IMR-90 (cell line): ENCODE measurements around the gene NCBP2. TPM values are rescaled to one million over a fixed set of nuclear protein-coding genes. Genes with fewer than 3 reads are reported as not detected.

Experiments used
- ATAC-seq: fragments of 200-7000 bp; cut with Tn5 transposase; 2 replicates; pipeline ENCODE4 v1.9.1; 2020; ENCODE audit warnings: low read depth, mild to moderate bottlenecking, moderate library complexity
- BruUV-seq: library from RNA; stranded (reverse); fragments of 400-500 nt; replicated peaks from 2 replicates; lab custom pipeline; 2021; lab: Mats Ljungman, UMichigan
- CTCF ChIA-PET: fragments of 300-600 bp; formaldehyde crosslinking; extraction: SDS; loops from one replicate; lab custom pipeline; 2021; ENCODE audit warnings: antibody characterized with exemption; lab: Yijun Ruan, JAX
- POLR2A ChIA-PET: fragments of 300-600 bp; sonication (Branson Sonifier 250); formaldehyde crosslinking; loops from one replicate; lab custom pipeline; 2022; ENCODE audit warnings: antibody characterized with exemption; ENCODE audit not compliant: unreplicated experiment; lab: Charles Lee
- DNase-seq: peaks from one replicate; pipeline ENCODE4 v3.0.0; 2013
- H2AFZ ChIP-seq: replicated peaks from 2 replicates; pipeline ENCODE3; 2013; ENCODE audit warnings: low read length, mild to moderate bottlenecking; ENCODE audit not compliant: poor library complexity
- H2AK5ac ChIP-seq: 2 replicates; pipeline ENCODE4 v1.6.1; 2013; ENCODE audit warnings: low read depth, low read length, inconsistent platforms
- H2AK9ac ChIP-seq: replicated peaks from 2 replicates; pipeline ENCODE3; 2013; ENCODE audit warnings: mild to moderate bottlenecking, low read depth, low read length, moderate library complexity; ENCODE audit not compliant: poor library complexity
- H2BK120ac ChIP-seq: 2 replicates; pipeline ENCODE4 v1.6.1; 2013; ENCODE audit warnings: low read depth, low read length, inconsistent platforms
- H2BK15ac ChIP-seq: 3 replicates; pipeline ENCODE4 v1.6.1; 2013; ENCODE audit warnings: low read depth, low read length, inconsistent platforms
- H2BK20ac ChIP-seq: 2 replicates; pipeline ENCODE4 v1.6.1; 2013; ENCODE audit warnings: low read depth, mild to moderate bottlenecking, inconsistent platforms, low read length, moderate library complexity
- H2BK5ac ChIP-seq: 2 replicates; pipeline ENCODE4 v1.6.1; 2013; ENCODE audit warnings: mild to moderate bottlenecking, low read depth, low read length, inconsistent platforms; ENCODE audit not compliant: poor library complexity, severe bottlenecking
- H3K14ac ChIP-seq: replicated peaks from 2 replicates; pipeline ENCODE4 v1.6.1; 2013; ENCODE audit warnings: low read depth, low read length, inconsistent platforms
- H3K18ac ChIP-seq: 2 replicates; pipeline ENCODE4 v1.6.1; 2013; ENCODE audit warnings: low read depth, low read length, control low read depth
- H3K23ac ChIP-seq: 2 replicates; pipeline ENCODE4 v1.6.1; 2013; ENCODE audit warnings: low read depth, low read length, inconsistent platforms
- H3K27ac ChIP-seq: 2 replicates; pipeline ENCODE4 v1.5.1; 2013; ENCODE audit warnings: mild to moderate bottlenecking, control low read depth, low read length; ENCODE audit not compliant: insufficient read depth
- H3K27me3 ChIP-seq: 2 replicates; pipeline ENCODE4 v1.6.1; 2013; ENCODE audit warnings: low read length; ENCODE audit not compliant: control insufficient read depth, insufficient read depth
- H3K36me3 ChIP-seq: 2 replicates; pipeline ENCODE4 v1.6.1; 2013; ENCODE audit warnings: low read length, mixed read lengths; ENCODE audit not compliant: control insufficient read depth, insufficient read depth
- H3K4ac ChIP-seq: 2 replicates; pipeline ENCODE4 v1.6.1; 2013; ENCODE audit warnings: low read depth, low read length, inconsistent platforms
- H3K4me1 ChIP-seq: 2 replicates; pipeline ENCODE4 v1.6.1; 2013; ENCODE audit warnings: low read length, mixed read lengths; ENCODE audit not compliant: control insufficient read depth, insufficient read depth
- H3K4me2 ChIP-seq: 2 replicates; pipeline ENCODE4 v1.6.1; 2013; ENCODE audit warnings: low read depth, mild to moderate bottlenecking, control low read depth, low read length, moderate library complexity
- H3K4me3 ChIP-seq: 2 replicates; pipeline ENCODE4 v1.5.1; 2013; ENCODE audit warnings: low read depth, mild to moderate bottlenecking, control low read depth, low read length, moderate library complexity; ENCODE audit not compliant: insufficient read depth
- H3K56ac ChIP-seq: 2 replicates; pipeline ENCODE4 v1.6.1; 2013; ENCODE audit warnings: low read length, inconsistent platforms; ENCODE audit not compliant: insufficient read depth; ENCODE audit errors: extremely low read depth
- H3K79me1 ChIP-seq, 2 experiments: 2 replicates each; pipeline ENCODE4 v1.6.1; 2013; ENCODE audit warnings: low read length in 2 of 2, inconsistent platforms in 1 of 2, low read depth in 1 of 2
- H3K9ac ChIP-seq: 2 replicates; pipeline ENCODE4 v1.6.1; 2013; ENCODE audit warnings: low read depth, low read length, control low read depth
- H3K9me1 ChIP-seq: 2 replicates; pipeline ENCODE4 v1.6.1; 2013; ENCODE audit warnings: low read length, inconsistent platforms; ENCODE audit not compliant: insufficient read depth
- H3K9me3 ChIP-seq: 2 replicates; pipeline ENCODE4 v1.6.1; 2013; ENCODE audit warnings: low read length; ENCODE audit not compliant: control insufficient read depth, insufficient read depth
- H4K20me1 ChIP-seq: 2 replicates; pipeline ENCODE4 v1.6.1; 2013; ENCODE audit warnings: low read length, inconsistent platforms; ENCODE audit not compliant: insufficient read depth
- H4K5ac ChIP-seq: 2 replicates; pipeline ENCODE4 v1.6.1; 2013; ENCODE audit warnings: mild to moderate bottlenecking, low read depth, low read length, control low read depth
- H4K8ac ChIP-seq, 2 experiments: 2 replicates each; pipeline ENCODE4 v1.6.1; 2013; ENCODE audit warnings: low read depth in 2 of 2, low read length in 2 of 2, control low read depth in 1 of 2, inconsistent platforms in 1 of 2
- H4K91ac ChIP-seq: 2 replicates; pipeline ENCODE4 v1.6.1; 2013; ENCODE audit warnings: low read depth, low read length, inconsistent platforms; ENCODE audit not compliant: insufficient read depth
- CEBPB ChIP-seq: IDR thresholded peaks from 2 replicates; pipeline ENCODE4 v1.6.1; 2012; ENCODE audit warnings: low read depth, low read length, improper control_type of control experiment
- CHD1 ChIP-seq: IDR thresholded peaks from 2 replicates; pipeline ENCODE4 v1.6.1; 2012; ENCODE audit warnings: low read depth, low read length, improper control_type of control experiment
- MAFK ChIP-seq: IDR thresholded peaks from 2 replicates; pipeline ENCODE4 v1.6.1; 2012; ENCODE audit warnings: low read depth, low read length, improper control_type of control experiment
- MAZ ChIP-seq: IDR thresholded peaks from 2 replicates; pipeline ENCODE4 v1.6.1; 2012; ENCODE audit warnings: low read depth, mild to moderate bottlenecking, low read length, improper control_type of control experiment, moderate library complexity, borderline replicate concordance
- MXI1 ChIP-seq: IDR thresholded peaks from 2 replicates; pipeline ENCODE4 v1.6.1; 2012; ENCODE audit warnings: low read depth, mild to moderate bottlenecking, low read length, moderate library complexity, borderline replicate concordance
- NFE2L2 ChIP-seq: fragments of 150-350 bp; IDR thresholded peaks from 2 replicates; pipeline ENCODE4 v1.6.1; 2016; ENCODE audit warnings: low read depth, mild to moderate bottlenecking, low read length
- RAD21 ChIP-seq: IDR thresholded peaks from 2 replicates; pipeline ENCODE4 v1.6.1; 2012; ENCODE audit warnings: low read length, improper control_type of control experiment
- RFX5 ChIP-seq: IDR thresholded peaks from 2 replicates; pipeline ENCODE4 v1.8.0; 2012; ENCODE audit warnings: low read depth, mild to moderate bottlenecking, low read length, moderate library complexity
- USF2 ChIP-seq: fragments of 150-350 bp; IDR thresholded peaks from 2 replicates; pipeline ENCODE4 v1.6.1; 2017; ENCODE audit warnings: mild to moderate bottlenecking, antibody characterized with exemption, low read length, low read depth
- WGBS, 2 experiments: methylation state at CpG; one replicate each; pipeline versions ENCODE4 v1.1.5 to v1.1.7; 2013; ENCODE audit warnings: missing lambda C conversion rate in 2 of 2; ENCODE audit not compliant: insufficient read length in 1 of 2; ENCODE audit errors: extremely low coverage in 2 of 2; 5-methylcytosine and 5-hydroxymethylcytosine counted together
- dilution Hi-C: fragments of 300-500 bp; cut with HindIII; formaldehyde crosslinking; loops from one replicate; pipeline ENCODE4 v1.14.3; 2018; ENCODE audit warnings: low sequenced_read_pairs; ENCODE audit not compliant: unreplicated experiment
- in situ Hi-C: fragments of 300-500 bp; cut with MboI; formaldehyde crosslinking; loops from 3 replicates; pipeline ENCODE4 v1.14.3; 2019; ENCODE audit warnings: low sequenced_read_pairs, inconsistent platforms, mixed read lengths
- intact Hi-C: fragments of 100-400 bp; cut with micrococcal nuclease; formaldehyde crosslinking; loops from 2 replicates; pipeline ENCODE4 v1.10.0; 2022
- polyA plus RNA-seq, 3 experiments: library from polyadenylated mRNA; depleted of rRNA; stranded (reverse); fragments of >200 nt; gene quantifications; 2 replicates each; pipeline ENCODE4 v1.2.3, GENCODE V29; 2012; ENCODE audit warnings: low replicate concordance in 1 of 3
- total RNA-seq: library from RNA; depleted of rRNA; stranded (reverse); fragments of >200 nt; gene quantifications from 2 replicates; pipeline ENCODE4 v1.2.3, GENCODE V29; 2012
- TF ChIP-seq, protein P1 (sequence below): fragments of 150-350 bp; IDR thresholded peaks from 2 replicates; pipeline ENCODE4 v1.6.1; 2016; ENCODE audit warnings: low read depth, mild to moderate bottlenecking, low read length, moderate library complexity, borderline replicate concordance

The NCBP2 gene
- total and polyA plus RNA-seq, 2 of the 4 experiments (the other 2 are of a cell fraction), result 42.8 to 73.6 TPM

- no peaks in the 10 kb centered on the region for H3K9me1 ChIP-seq
- no peak overlapping the region for H2BK20ac ChIP-seq
- H3K23ac ChIP-seq, result no peak overlapping the region
- no peak overlapping the region for H3K9ac ChIP-seq
- no peak overlapping the region for H2AFZ ChIP-seq
- H3K56ac ChIP-seq, result no peak overlapping the region
- ChIA-PET CTCF (no interaction called here), POLR2A (no interaction called here)
- dilution Hi-C loops, result no loop called here
- no peak overlapping the region for H2AK5ac ChIP-seq
- H4K91ac ChIP-seq, result no peak overlapping the region
- H4K20me1 ChIP-seq, result no peaks in the 10 kb centered on the region
- H3K36me3 ChIP-seq, result no peaks in the 10 kb centered on the region
- ATAC-seq (no peak), DNase-seq (no peak)
- no peak overlapping the region for H3K18ac ChIP-seq
- H2AK9ac ChIP-seq, result no peak overlapping the region
- no peak overlapping the region for H3K14ac ChIP-seq
- TF ChIP-seq MAFK (no peak), RFX5 (no peak), MAZ (no peak), CHD1 (no peak), USF2 (no peak), CEBPB (no peak), RAD21 (no peak), MXI1 (no peak), NFE2L2 (no peak)
- TF ChIP-seq, protein P1, sequence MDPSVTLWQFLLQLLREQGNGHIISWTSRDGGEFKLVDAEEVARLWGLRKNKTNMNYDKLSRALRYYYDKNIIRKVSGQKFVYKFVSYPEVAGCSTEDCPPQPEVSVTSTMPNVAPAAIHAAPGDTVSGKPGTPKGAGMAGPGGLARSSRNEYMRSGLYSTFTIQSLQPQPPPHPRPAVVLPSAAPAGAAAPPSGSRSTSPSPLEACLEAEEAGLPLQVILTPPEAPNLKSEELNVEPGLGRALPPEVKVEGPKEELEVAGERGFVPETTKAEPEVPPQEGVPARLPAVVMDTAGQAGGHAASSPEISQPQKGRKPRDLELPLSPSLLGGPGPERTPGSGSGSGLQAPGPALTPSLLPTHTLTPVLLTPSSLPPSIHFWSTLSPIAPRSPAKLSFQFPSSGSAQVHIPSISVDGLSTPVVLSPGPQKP, result no peak
- H3K27me3 ChIP-seq, result peaks cover 26% of the 10 kb centered on the region
- in situ Hi-C loops, result loop anchor here (25.0 kb wide), 1 partner anchor 339 kb away; no protein-coding TSS in a partner anchor
- H2BK5ac ChIP-seq, result no peak overlapping the region
- no peak overlapping the region for H3K27ac ChIP-seq
- no peak overlapping the region for H3K4ac ChIP-seq
- intact Hi-C loops, result no loop called here
- no peaks in the 10 kb centered on the region for H3K79me1 ChIP-seq
- H3K9me3 ChIP-seq, result no peaks in the 10 kb centered on the region
- H2BK15ac ChIP-seq, result no peak overlapping the region
- no TSS peak for BruUV-seq
- no peaks in the 10 kb centered on the region; the same call in 1 of the 2 replicates for H3K4me1 ChIP-seq
- H4K8ac ChIP-seq, result no peak overlapping the region
- no peak overlapping the region for H3K4me2 ChIP-seq
- H3K4me3 ChIP-seq, result no peak overlapping the region
- no peak overlapping the region for H4K5ac ChIP-seq
- H2BK120ac ChIP-seq, result no peak overlapping the region
- WGBS, 2 experiments, result 86% methylated on average over 1 of the region's 3 CpGs; no CpG with 5 or more reads in 1 of the 2 experiments
These were observed 9.0 kb upstream of the NCBP2 start for GRCh38 chr3:196951371-196951770.
